ENCODE measurements around the gene WASHC4. TPM values are rescaled to one million over a fixed set of nuclear protein-coding genes. Genes with fewer than 3 reads are reported as not detected.
"Not testable (repeated sequence)": the region's sequence is repeated elsewhere in the genome, so short reads cannot be mapped to it uniquely, and the experiment has no call there.

The WASHC4 gene
- total RNA-seq, 1 donor from 2014 or later, result 124 TPM

DNA sequence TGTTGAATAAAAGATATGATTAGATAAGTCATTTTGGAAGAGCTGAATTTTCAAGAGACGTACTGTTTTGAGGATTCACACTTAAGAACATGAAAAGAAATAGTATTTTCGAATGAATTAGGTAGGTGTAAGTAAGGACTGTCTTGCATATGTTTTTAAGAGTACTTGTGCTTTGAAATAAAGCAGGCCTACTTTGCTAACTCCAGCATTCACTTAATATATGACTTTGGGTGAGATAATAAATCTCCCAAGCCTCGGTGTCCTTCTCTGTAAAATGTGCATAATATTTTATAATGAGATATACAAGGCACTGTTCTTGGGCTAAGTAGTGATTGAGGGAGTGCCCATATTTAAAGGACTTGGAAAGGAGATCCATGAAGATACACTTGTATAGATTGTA is 54.6 kb downstream of the WASHC4 start:
- no peak for DNase-seq (ENCODE audit: low read depth, low spot score)

DNA sequence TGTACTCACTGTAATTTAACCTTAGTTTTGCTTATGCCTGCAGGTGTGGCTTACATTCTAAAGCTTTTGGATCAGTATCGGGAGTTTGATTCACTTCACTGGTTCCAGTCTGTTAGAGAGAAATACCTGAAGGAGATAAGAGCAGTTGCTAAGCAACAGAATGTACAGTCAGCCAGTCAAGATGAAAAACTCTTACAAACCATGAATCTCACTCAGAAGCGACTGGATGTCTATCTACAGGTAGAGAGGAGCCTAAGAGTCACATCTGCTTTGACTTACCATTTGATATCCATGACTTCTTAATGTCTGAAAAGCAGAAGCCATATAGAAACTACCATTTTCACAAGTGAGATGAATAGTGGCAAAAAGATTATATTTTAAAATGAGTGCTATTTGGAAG is 56.5 kb downstream of the WASHC4 start:
- DNase-seq (ENCODE audit: low read depth, low spot score), result no peak

DNA sequence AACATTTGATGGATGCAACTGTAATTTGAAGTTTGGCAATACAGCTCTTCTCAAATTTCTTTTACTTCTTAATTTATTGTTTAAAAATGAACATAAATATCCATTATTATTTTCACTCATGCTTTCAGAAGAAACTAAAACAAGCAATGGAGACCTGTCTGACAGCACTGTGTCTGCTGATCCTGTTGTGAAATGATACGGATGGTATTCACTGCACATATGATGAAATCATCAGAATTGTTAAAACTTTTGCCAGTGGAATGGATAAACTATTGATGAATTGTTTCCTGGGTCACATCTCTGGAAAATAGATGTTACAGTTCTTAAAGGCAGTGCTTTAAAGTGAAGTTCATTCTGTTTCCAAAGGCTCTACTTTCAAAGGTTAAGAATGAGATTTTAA is 59.2 kb downstream of the WASHC4 start:
- DNase-seq (ENCODE audit: low read depth, low spot score), result no peak

DNA sequence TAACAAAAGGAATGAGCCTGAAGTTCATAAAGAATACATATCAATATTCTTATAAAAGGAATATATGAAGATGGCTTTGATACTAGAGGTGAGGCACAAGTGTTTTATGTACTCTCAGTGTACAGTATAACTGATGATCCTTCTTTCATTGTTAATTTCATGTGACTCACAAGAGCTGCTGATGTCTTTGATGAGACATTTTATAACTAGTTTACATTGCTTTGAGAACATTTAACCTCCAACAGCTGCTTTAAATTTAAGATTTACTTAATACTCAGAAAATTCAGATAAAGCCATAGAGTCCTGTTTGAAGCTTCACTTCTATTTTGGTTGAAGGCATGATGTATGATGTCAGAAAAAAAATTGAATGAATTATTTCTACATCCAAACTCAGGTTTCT is 59.8 kb downstream of the WASHC4 start:
- DNase-seq (ENCODE audit: low read depth, low spot score), result no peak

DNA sequence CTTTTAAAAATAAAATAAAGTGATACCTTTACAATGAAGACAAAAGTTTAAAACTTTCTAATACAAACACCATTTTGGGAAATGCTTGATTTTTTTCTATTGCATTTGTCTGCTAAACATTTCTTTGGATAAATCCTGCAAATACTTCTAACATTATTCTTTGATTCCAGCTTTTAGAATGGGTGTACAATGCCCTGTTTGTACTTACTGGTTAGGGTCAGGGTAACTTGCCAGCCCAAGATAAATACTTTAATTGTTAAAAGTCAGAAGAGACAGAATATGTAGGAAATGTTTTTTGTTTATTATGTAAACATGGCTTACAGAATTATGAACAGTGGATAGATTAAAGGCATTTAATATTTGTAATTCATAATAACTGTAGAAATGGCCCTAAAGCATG is 60.5 kb downstream of the WASHC4 start:
- no peak for DNase-seq (ENCODE audit: low read depth, low spot score)

DNA sequence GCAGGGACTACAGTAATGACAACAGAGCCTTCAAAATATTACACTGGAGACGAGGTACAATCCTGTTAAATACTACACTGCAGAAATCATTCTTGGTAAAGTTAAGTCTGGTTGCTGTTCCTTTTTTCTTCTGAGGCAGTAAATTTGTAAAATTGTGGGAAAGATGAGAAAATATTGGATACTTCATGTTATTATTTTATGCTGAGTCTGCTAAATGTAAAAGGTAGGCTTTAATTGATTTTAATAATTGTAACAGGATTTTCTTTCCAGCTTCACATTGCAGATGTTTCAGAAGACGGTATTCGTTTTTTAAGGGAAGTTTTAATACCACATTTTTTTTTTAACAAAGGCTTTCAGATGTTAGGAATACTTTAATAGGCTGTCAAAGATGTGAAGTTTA is 62.6 kb downstream of the WASHC4 start:
- no peak for DNase-seq (ENCODE audit: low read depth, low spot score)

DNA sequence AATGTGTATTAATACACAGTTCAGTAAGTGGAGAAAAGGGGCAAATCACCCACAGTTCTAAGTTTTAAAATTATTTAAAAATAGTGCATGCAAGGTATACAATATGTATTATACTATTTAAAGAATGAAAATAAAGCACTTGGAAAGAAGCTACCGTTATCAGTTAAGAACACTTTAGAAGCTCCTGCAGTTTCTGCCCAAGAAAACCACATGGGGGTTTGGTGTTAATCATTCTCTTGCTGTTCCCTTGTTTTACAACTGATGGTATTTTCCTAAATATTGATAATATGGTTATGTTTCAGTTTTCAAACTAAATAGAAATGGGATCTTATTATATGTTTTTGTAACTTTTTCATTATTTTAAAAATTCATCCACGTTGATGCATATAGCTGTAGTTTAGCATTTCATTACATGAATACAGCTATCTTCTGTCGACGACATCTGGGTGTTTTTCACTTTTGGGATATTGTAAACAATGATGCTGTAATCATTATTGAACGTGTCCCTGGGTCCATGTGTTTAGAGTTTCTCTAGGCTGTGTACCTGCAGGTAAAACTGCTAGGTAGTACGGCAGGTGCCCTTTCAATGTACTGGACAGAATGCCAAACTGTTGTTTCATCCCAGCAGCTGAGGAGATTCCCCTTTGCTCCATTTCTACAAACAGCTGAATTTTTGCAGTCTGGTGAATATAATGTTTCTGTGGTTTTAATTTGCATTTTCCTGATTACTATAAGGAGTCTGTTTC is 64.3 kb downstream of the WASHC4 start:
- no peak for DNase-seq (ENCODE audit: low read depth, low spot score)

DNA sequence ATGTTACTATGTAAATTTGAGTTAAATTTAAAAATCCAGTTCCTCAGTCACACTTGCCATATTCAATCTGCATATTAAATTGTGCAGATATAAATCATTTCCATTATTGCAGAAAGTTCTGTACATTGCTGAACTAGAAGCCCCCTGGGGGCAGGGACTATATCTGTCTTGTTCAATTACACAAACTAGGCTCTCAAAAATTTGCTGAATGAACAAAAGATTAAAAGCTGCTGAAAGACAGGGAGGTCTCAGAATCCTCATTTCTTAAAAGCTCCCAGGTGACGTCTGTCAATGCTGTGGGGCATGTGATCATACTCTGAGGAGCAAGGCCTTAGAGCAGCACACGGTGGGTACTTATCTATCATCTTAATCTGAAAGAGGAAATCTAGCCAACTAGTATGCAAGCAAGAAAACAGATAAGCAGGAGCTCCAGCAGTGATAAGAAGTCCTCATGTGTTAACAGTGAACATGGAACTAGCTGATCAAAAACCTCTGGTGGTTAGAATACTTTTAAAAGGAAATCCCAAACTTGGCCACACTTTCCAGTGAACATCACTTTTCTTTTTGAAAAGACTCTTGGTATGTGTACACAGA is 68.0 kb downstream of the WASHC4 start:
- DNase-seq (ENCODE audit: low read depth, low spot score), result no peak

DNA sequence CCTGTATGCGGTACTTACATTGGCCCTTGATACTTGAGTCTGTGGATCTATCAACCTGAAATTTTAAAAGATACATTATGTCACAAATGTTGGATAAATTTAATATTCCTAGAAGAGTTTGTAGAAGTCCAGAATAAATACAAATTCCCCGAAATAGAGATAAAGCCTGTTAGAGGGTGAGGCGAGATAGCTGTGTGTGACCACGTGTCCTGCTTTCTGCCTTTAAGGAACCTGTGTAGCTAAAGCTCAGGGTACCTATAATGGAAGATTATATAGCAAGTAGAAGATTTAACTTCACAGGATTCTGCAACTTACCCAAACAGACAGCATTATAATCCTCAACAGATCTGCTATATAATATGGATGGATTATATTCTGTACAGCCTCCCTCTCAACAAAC is 69.7 kb downstream of the WASHC4 start:
- DNase-seq (ENCODE audit: low read depth, low spot score), result no peak

DNA sequence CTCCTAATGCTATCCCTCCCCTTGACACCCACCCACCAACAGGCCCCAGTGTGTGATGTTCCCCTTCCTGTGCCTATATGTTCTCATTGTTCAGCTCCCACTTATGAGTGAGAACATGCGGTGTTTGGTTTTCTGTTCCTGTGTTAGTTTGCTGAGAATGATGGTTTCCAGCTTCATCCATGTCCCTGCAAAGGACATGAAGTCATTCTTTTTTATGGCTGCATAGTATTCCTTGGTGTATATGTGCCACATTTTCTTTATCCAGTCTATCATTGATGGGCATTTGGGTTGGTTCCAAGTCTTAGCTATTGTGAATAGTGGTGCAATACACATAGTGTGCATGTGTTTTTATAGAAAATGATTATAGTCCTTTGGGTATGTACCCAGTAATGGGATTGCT is 71.6 kb downstream of the WASHC4 start:
- DNase-seq (ENCODE audit: low read depth, low spot score), result not testable (repeated sequence)

DNA sequence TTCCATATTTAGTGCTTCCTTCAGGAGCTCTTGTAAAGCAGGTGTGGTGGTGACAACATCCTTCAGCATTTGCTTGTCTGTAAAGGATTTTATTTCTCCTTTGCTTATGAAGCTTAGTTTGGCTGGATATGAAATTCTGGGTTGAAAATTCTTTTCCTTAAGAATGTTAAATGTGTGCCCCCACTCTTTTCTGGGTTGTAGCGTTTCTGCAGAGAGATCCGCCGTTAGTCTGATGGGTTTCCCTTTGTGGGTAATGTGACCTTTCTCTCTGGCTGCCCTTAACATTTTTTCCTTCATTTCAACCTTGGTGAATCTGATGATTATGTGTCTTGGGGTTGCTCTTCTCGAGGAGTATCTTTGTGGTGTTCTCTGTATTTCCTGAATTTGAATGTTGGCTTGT is 75.9 kb downstream of the WASHC4 start:
- not testable (repeated sequence) for DNase-seq (ENCODE audit: low read depth, low spot score)

DNA sequence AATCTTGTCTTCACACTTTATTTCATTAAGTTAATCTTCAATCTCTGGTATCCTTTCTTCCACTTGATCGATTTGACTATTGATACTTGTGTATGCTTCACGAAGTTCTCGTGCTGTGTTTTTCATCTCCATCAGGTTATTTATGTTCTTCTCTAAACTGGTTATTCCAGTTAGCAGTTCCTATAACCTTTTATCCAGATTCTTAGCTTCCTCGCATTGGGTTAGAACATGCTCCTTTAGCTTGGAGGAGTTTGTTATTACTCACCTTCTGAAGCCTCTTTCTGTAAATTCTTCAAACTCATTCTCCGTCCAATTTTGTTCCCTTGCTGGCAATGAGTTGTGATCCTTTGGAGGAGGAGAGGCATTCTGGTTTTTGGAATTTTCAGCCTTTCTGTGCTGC is 76.4 kb downstream of the WASHC4 start:
- DNase-seq (ENCODE audit: low read depth, low spot score), result not testable (repeated sequence)

DNA sequence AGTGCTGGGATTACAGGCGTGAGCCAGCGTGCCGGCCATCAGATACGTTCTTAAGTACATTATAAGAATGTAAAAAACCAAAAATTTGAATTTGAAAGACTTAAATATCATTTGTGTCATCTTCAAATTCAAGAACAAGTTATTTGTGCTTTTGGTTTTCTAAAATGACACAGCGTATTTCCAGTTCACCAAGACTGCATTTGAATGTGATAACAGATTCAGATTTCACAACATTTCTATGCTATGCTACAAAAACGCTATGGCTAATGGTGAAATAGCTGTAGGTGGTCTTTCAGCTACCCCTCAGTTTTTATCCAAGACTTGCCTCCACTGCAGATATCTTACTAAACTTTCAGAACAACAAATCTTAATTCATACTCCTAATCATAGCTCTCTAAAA is 81.8 kb downstream of the WASHC4 start:
- DNase-seq (ENCODE audit: low read depth, low spot score), result no peak

DNA sequence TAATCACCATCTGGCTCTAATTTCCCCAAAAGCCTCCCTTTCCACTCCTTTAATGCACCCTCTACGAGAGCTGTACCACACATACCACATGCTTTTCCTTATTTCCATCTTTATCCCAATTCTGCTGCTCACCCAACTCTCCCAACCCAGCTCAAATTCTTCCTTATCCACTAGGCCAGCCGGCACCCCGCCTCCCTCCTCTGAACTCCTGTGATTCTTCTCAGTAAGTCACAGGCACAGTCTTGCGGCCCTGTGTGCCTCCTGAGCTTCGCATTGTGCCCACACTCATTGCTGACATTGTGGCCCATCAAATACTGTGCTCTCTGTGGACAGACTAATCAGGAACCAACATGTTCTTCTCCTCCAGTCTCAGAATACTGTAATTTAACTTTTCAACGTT is 83.0 kb downstream of the WASHC4 start:
- DNase-seq (ENCODE audit: low read depth, low spot score), result no peak

DNA sequence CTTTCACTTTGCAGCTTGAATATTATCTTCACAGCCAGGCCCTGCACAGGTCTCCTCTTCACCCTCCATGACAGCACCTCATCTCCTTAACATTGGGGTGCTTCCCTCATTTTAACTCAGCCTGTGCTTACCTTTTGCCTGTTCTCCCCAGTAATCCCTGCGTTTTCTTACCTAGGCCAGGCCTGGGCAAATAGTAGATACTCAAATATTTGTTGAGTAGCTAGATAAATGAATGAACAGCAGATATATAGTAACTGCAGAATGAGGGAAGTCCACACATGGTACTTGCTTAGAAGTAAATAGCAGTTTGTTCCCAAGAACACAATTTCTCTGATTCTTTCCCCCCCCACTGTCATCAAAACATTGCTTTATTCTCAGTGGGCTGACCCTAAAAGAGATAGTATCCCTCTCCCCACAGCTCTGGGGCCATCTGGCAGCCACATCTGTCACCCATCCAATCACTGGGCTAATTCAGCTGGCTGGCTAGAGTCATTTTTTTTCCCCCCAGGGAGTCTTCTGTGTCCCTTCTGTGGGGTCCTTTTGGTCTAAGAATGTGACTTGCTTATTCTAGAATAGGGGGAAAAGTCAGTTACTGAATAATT is 85.2 kb downstream of the WASHC4 start:
- no peak for DNase-seq (ENCODE audit: low read depth, low spot score)

DNA sequence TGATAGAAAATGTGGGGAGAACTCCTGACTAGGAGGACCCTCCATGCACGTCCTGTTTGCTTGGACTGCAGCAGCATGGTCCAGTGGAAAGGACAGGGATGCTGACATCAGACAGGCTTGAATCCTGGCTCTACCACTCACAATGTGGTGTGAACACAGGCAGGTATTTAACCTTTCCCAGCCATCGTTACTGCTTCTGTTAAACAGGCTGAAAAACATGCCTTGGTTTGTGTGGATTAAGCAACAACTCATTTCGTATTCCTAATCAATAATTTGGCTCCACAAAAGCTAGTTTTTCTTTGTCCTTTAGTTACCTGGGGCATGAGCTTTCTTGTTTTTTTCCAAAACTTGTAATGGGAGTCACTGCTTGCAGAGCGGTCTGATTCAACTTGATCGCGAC is 87.4 kb downstream of the WASHC4 start:
- no peak for DNase-seq (ENCODE audit: low read depth, low spot score)

DNA sequence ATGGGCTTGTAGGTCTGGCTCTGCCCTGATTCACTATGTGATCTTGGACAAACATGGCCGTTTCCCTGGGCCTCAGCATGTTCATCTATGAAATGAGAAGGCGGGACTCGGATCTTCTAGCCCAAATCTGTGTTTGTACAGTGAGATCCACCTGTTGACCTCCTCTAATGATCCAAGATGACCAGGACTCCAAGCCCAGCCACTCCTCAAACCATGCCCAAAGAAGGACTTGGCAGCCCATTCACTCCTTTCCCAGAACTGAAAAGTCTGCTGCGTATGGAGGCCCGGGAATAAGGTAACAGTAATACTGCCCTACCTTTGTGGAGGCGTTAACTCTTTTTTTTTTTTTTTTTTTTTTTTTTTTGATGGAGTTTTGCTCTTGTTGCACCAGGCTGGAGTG is 88.6 kb downstream of the WASHC4 start:
- no peak for DNase-seq (ENCODE audit: low read depth, low spot score)

DNA sequence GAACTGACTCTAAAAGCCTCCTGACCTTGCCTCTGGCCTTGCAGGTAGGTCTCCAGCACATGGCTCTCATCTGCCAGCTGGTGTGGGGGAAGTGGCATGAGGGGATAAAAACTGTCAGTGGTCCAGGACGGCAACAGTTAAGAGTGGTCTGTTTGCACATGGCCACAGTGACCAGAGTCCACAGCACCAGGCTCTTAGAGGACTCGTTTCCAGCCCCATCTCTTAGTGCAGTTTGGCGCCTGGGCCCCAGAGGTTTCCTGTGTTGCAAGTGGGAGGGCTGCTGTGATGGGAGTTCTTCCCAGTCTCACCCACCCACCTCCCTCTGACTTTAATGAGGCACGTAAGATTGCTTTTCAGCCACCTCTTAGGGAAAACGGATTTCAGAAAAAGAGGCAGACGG is 91.4 kb downstream of the WASHC4 start:
- DNase-seq (ENCODE audit: low read depth, low spot score), result no peak

DNA sequence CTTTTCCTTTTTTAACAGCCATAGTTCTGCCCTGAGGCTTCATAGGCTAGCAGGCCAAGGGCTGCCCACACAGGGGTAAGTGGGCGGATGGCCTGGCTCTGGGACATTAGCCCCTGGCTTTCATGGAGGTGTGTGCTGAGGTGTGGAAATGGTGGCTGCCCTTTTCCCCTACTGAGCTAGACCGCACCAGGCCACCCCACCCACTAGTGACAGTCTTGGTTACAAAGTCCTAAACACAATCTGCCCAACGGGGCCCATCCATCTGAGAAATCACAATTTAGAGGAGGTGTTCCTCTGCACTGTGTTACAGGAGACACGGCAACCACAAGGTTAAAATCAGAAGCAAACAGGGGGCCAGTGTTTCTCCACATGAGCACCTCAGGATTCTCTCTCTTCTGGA is 92.9 kb downstream of the WASHC4 start:
- no peak for DNase-seq (ENCODE audit: low read depth, low spot score)

DNA sequence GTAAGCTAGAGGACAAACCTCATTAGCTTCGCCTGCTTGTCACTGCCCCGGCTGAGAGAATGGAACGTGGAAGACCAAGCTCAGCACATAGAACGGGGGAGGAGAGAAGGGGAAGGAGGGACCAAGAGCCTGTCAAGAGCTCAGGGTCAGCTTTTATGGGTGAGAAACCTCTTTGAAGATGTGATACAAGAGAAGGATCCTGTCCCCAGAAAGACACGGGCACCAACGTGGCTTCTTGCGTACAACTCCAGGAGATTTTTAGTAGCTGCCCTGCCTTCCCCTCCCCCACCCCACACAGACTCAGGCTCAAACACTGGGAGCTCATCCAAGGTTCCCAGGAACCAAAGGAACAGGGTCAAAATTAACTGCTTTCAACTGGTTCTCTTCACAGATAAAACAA is 93.8 kb downstream of the WASHC4 start:
- no peak for DNase-seq (ENCODE audit: low read depth, low spot score)

DNA sequence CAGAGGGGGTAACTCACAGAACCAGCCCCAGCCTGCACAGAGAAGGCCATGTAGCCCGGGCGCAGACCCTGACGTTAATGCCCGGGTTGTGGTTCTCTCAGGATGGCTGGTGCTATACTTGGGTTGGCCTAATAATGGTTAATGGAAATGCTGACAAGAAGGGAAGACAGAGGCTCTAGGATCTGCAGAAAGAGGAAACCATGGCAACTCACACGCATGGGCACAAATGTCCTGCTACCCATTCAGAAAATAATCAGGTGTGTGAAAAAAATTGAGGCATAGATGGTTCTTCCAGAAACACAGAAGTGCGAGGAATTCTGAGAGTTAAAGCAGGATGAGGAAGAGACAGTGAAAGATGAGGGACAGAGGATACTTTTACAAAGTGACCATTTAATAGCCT is 94.7 kb downstream of the WASHC4 start:
- DNase-seq (ENCODE audit: low read depth, low spot score), result no peak

DNA sequence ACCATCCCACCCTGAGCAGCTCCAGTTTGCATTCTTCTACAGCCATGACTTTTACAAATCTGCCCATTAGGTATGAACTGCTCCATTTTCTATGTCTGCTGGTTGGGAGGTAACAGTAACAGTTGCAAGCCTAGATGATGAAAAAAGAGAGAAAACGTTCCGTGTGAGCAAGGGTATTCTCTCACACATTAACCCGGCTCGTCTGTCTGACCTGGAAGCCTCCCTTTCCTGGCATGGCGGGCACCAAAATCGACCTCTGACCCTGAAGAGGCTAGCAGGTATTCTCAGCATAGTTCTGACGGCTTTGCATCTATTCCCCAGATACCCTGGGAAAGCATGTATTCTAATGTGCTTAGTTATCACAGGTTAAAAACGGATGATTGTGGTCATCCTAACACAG is 96.6 kb downstream of the WASHC4 start:
- no peak for DNase-seq (ENCODE audit: low read depth, low spot score)

DNA sequence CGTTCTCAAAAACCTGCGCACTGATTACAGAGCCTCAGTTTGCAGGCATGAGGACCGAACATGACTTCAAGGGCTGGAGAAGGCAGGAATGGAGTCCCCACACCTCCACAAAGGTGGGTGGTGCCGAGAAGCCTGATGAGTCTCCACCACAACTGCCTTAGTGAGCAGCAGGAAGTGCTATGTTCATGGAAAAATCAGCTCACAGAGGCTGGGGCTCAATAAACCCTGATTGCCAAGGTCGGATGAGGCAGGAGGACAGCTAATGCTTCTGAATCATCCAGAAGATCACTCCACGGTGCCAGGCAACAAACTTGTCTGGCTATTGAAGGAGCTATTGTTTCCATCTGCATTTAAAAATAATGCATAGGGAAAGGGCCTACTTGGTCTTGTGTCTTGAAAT is 97.4 kb downstream of the WASHC4 start:
- peak; percentile 22 for DNase-seq (ENCODE audit: low read depth, low spot score)
